HG03159 (cell line): ENCODE results near the gene RNPEPL1.

ENCODE experiments used
- ATAC-seq: cut with Tn5 transposase; IDR thresholded peaks from one replicate; pipeline ENCODE4 v1.9.1; 2021; ENCODE audit warnings: mild to moderate bottlenecking, moderate library complexity; ENCODE audit not compliant: unreplicated experiment

The RNPEPL1 gene

GRCh38 chr2:240564561-240565332 is 3.5 kb upstream of the RNPEPL1 start:
- no peak for ATAC-seq

GRCh38 chr2:240565333-240566202 is 2.7 kb upstream of the RNPEPL1 start:
- ATAC-seq = peak; percentile 31

- peak; percentile 44 for ATAC-seq
Measured at GRCh38 chr2:240566203-240567136, 1.8 kb upstream of the RNPEPL1 start.

GRCh38 chr2:240567137-240567871 is 980 bp upstream of the RNPEPL1 start:
- no peak for ATAC-seq

GRCh38 chr2:240568678-240569522 is 616 bp downstream of the RNPEPL1 start:
- peak; percentile 24 for ATAC-seq

- no peak for ATAC-seq
Measured at GRCh38 chr2:240569523-240569997, 1.3 kb downstream of the RNPEPL1 start.

- no peak for ATAC-seq
Measured at GRCh38 chr2:240569998-240570530, 1.8 kb downstream of the RNPEPL1 start.

- ATAC-seq = no peak
Measured at GRCh38 chr2:240570531-240571313, 2.4 kb downstream of the RNPEPL1 start.

- ATAC-seq = no peak
Measured at GRCh38 chr2:240571314-240571973, 3.2 kb downstream of the RNPEPL1 start.

- no peak for ATAC-seq
Measured at GRCh38 chr2:240572141-240573031, 4.1 kb downstream of the RNPEPL1 start.

GRCh38 chr2:240573071-240573515 is 4.8 kb downstream of the RNPEPL1 start:
- no peak for ATAC-seq

GRCh38 chr2:240573516-240574385 is 5.5 kb downstream of the RNPEPL1 start:
- no peak for ATAC-seq

- ATAC-seq = no peak
Measured at GRCh38 chr2:240574386-240575100, 6.3 kb downstream of the RNPEPL1 start.

- ATAC-seq = no peak
Measured at GRCh38 chr2:240575101-240575965, 7.0 kb downstream of the RNPEPL1 start.
